Central memory CD4-positive, alpha-beta T cell (primary cell): ENCODE results near the gene SVBP.
"Not testable (repeated sequence)": the region's sequence is repeated elsewhere in the genome, so short reads cannot be mapped to it uniquely, and the experiment has no call there.

ENCODE experiments used
- DNase-seq: peaks from one replicate; pipeline ENCODE4 v3.0.0; 2022
- total RNA-seq, 3 experiments: gene quantifications; one replicate each; lab custom pipeline; 2026; lab: John Stamatoyannopoulos, UW

The SVBP gene, protein sequence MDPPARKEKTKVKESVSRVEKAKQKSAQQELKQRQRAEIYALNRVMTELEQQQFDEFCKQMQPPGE
- 6.0 to 11.9 (median 8.7) reads per million in 3 experiments for total RNA-seq

DNA sequence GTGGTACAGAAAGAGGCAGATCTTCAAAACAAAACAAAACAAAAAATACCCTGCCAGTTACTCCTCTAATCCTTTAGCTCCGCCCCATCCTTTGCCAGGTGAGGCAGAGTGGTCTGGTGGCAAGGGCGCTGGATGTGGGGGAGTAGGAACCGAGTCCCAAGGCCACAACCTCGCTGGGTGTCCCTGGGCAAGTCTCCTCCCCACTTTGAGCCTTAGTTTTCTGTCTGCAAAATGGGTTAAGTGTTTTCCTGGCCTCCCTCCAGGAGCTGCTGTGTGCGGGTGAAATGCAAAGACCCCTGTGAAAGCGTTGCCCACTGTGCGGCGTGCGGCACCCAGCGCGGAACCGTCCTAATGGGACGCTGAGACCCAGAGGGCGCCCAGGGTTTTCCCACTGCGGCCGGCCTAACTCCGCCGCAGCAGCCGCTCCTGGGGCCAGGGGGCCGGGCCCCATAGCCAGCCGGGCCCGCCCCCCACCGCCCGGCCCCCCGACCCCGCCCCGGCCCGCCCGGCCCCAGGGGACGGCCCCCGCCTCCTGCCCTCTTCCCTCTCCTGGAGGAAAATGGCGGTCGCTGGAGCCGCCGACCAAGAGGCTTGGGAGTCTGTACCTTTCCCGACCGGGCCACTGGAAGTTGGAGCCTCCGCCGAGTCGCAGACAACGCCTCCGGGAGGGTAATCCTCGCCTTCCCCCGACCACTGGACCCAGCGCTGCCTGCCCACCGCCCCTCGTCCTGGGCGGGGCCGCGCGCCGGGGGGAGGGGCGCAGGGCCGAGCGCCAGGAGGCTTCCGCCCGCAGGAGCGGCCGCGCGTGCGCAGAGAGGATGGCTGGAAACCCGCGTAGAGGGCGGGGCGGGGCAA lies at the start of gene SVBP, which contains the start of gene ERMAP:
Gene SVBP, minus strand, starts transcription at position 813 of the 855 bp plus-strand sequence. CDS start 853 bp downstream, outside the sequence.
Gene ERMAP, plus strand, starts transcription at position 538 of the 855 bp plus-strand sequence. CDS start 13,327 bp downstream, outside the sequence.
- peak; percentile 91 for DNase-seq

GRCh38 chr1:42866549-42866948 lies 49.4 kb upstream of the SVBP start:
- no peak for DNase-seq

- no peak for DNase-seq
Measured at GRCh38 chr1:42861014-42861399, 43.8 kb upstream of the SVBP start.

- DNase-seq = no peak
Measured at GRCh38 chr1:42860339-42861013, 43.3 kb upstream of the SVBP start.

GRCh38 chr1:42859366-42859765 lies 42.2 kb upstream of the SVBP start:
- not testable (repeated sequence) for DNase-seq

DNA sequence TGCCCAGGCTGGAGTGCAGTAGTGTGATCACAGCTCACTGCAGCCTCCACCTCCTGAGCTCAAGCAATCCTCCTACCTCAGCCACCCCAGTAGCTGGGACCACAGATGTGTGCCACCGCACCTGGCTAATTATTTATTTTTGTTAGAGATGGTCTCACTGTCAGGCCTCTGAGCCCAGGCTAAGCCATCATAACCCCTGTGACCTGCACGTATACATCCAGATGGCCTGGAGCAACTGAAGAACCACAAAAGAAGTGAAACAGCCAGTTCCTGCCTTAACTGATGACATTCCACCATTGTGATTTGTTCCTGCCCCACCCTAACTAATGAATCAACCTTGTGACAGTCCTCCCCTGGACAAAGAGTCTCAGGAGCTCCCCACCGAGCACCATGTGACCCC lies 39.4 kb upstream of the SVBP start:
- not testable (repeated sequence) for DNase-seq

DNA sequence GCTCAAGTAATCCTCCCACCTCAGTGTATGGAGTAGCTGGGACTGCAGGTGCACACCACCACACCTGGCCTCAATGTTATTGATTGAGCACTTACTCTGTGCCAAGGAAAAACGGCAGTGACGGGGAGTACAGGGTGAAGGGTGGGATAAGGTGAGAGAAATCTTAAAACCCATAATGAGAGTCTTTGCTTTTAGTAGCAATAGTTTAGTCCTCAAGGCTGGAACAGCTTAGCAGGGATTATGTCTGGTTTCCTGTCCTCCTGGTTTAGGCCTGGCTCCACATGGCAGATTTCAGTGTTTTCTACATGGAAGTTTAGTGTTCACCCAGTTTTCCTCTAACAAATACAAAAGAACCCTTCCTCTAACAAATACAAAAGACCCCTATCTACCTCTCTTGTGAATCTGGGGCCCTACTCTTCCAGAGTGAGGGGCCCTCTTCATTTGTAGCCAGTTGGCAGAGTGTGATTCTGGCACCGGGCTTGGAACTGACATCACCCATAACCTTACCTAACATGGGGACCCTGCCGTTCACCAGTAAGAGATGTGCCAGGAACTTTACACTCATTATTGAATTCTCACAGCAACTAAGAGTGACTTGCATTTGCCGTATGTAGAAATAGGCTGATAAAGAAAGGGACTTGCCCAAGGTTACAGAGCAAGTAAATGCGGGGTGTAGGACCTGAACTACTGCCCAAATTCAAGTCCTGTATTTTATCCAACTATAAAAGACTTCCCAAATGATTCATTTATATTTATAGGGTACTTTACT lies 36.1 kb upstream of the SVBP start:
- DNase-seq = no peak

DNA sequence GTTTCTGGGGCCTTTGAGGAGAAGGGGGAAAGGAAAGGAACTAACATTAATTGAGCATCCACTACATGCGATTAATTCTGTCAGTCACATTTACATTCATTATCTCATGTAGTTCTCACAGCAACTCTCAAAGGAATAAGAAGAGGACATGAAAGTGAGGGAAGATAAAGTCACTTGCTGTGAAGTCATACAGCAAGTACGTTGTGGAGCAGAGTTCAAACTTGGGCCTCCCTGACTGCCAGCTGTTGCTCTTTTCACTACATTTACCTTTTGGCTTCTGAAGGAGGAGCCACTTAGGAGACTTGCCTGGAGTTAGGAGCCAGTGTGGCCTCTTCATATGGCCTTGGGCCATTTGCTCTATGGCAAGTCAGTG lies 35.4 kb upstream of the SVBP start:
- DNase-seq = no peak

DNA sequence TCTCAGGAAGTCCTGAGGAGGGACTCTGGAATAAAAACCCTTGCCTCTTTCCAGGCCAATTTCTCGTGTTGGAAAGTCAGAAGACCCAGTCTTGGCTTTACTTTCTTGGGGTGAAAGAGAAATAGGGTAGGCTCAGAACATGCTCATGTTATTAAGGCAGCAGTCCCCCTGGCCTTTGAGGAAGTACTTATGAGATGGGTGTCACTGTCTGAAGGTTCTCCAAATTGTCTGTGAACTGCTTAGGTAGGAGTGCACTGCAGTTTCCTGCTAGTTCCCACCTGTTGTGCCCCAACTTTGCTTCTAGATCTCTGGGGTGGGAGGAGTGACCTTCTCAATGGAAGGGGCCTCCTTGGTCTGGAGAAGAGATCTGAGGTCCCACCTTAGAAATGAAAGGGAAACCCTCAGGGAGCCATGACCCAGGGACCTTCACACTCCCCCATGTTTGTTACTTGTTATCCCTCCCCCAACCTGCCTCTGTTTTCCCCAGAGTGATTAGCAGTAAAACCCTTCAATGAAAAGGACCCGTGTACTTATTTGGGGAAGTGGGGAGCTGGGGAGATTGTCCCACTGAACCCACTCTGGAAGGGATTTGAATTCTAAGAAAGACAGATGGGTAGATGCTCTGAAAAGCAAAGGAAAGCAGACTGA lies 34.9 kb upstream of the SVBP start:
- no peak for DNase-seq

DNA sequence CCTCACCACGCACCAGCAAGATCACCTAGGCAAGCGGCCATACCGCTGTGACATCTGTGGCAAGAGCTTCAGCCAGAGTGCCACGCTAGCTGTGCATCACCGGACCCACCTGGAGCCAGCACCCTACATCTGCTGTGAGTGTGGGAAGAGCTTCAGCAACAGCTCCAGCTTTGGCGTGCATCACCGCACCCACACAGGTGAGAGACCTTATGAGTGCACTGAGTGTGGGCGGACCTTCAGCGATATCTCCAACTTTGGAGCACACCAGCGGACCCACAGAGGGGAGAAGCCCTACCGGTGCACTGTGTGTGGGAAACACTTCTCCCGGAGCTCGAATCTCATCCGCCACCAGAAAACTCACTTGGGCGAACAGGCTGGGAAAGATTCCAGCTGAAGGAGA lies 34.2 kb upstream of the SVBP start:
- DNase-seq = no peak

- DNase-seq = no peak
Measured at GRCh38 chr1:42849944-42850343, 32.7 kb upstream of the SVBP start.

DNA sequence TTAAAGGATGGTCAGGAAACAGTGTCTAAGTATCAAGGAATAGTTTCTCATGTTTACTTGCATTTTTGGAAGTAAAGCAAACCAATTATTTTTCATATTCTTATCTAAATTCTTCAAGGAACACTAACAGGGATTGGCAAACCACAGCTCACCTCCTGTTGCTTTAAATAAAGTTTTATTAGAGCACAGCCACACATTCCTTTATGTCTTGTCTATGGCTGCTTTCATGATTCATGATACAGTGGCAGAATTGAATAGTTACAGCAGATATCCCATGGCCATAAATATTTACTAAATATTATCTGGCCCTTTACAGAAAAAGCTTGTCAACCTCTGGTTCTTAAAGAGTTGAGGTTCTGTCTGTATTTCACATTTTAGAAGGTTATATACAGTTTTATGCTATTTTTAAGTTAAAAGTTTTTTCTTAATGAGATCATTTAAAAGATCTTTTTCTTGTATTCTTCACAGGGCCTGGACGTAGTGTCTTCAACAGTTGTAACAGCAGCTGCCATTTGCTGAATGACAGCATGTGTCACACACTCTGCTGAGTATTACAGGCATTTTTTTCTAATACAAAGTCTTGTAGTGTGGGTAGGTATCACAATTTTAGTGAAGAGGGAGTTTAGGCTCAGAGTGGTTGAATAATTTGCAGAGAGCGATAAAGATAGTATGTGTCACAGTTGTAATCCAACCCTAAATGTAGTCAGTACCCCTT lies 31.8 kb upstream of the SVBP start:
- DNase-seq = no peak

DNA sequence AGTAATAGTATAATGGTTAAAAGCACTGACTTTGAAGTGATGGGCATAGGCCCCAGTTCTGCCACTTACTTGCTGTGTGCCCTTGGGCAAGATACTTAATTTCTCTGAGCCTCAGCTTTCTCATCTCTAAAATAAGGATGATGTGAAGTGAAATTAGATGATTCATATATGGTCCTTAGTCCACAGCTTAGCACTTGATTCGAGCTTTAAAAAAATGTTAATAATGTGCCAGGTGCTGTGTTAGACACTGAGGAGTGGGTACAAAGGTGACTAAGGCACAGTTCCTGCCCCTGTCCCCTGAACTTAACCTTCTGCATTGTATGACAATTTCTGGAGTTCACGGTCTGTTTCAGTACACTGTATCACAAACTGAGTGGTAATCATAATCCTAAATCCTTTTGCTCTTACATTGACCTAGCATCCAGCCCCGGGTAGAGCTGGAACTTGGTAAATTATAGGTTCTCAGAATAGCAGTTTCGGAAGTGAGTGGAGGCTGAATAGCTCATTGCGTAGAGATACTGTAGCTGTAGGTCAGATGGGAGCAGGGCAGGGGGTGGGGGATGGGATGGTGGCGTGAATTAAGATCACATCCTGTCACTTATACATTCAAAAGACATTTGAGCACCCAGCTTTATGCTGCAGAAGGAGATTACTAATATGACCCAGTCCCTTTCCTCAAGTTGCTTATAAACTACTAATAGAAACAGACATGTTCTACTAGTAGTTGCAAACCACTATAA lies 30.7 kb upstream of the SVBP start:
- no peak for DNase-seq

GRCh38 chr1:42847111-42847595 lies 30.0 kb upstream of the SVBP start:
- DNase-seq = no peak

DNA sequence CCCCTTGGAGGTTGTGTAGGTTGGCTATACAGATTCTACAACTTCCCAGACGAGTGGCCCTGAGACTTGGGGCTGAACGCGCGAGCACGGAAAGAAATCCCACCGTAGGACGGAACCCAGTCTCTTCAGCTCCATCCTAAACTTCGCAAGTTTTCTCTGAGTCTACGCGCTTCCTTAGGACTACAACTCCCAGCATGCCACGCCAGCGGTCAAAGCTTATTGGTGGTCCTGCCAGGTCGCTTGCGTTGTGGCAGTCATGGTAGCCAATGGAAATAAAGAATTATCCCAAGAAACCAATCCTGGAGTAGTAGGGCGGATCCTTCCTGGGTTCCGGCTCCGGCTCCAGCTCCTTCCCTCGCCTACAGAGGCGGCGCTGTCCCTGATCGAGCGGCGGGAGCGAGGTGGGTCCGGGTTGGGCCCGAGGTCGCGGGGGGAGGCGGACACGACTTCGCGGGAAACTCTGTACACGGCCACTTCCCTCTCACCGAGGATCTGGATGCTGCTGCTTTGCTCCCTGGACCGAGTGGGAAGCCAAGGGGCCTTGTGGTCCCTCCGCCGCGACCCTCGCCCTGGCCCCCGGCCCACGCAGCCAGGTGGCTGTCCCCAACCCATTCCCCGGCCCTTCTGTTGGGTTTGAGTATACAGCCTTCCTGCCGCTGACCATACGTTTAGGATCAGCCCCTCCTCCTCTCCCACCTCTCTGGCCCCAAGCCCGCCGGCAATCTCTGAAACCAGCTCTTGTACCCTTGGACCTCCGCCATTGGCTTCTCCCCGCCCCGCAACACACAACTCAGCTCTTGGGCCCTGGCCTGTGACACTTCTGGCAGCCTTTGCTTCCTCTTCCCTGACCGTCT lies 29.3 kb upstream of the SVBP start, which contains the start of gene ZNF691:
Gene ZNF691, plus strand, starts transcription at position 357 of the 854 bp plus-strand sequence. CDS start 3,046 bp downstream, outside the sequence.
- peak; percentile 90 for DNase-seq

DNA sequence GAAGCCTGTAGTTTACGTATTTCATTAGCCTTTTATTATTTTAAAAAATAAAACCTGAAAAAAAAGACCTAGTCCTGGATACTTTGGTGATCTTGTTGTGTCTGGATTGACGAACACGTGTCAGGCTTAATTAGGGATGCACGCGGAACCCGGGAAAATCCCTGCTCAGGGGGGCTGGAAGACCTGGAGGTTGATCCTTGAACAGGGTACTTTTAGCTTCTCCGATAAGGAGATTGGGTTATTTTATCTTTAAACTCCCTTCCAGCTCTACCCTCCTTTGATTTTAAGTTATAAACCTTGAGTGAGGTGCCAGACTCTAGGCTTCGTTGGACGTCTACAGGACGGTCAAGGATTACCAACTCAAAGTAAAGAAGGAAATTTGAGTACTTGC lies 28.7 kb upstream of the SVBP start:
- no peak for DNase-seq

GRCh38 chr1:42845193-42845592 lies 28.0 kb upstream of the SVBP start:
- DNase-seq = no peak

GRCh38 chr1:42844592-42845140 lies 27.5 kb upstream of the SVBP start:
- DNase-seq = no peak

- DNase-seq = no peak
Measured at GRCh38 chr1:42841440-42842147, 24.4 kb upstream of the SVBP start.
